Mesendoderm (in vitro differentiated cells): ENCODE measurements around the gene BCAT1.

Source experiments
- DNase-seq: peaks from one replicate; pipeline ENCODE4 v3.0.0; 2013
- H2AK5ac ChIP-seq: 2 replicates; pipeline ENCODE4 v1.6.1; 2013; ENCODE audit warnings: low read length, inconsistent platforms
- H2BK120ac ChIP-seq: 2 replicates; pipeline ENCODE4 v1.6.1; 2013; ENCODE audit warnings: low read depth, mild to moderate bottlenecking, low read length, moderate library complexity, mixed read lengths
- H2BK15ac ChIP-seq: replicated peaks from 2 replicates; pipeline ENCODE4 v1.6.1; 2013; ENCODE audit warnings: low read depth, mild to moderate bottlenecking, moderate library complexity
- H2BK5ac ChIP-seq: 2 replicates; pipeline ENCODE4 v1.6.1; 2013; ENCODE audit warnings: low read length, inconsistent platforms
- H3K18ac ChIP-seq: 2 replicates; pipeline ENCODE4 v1.6.1; 2013; ENCODE audit warnings: mild to moderate bottlenecking, low read length, mixed read lengths
- H3K23ac ChIP-seq: one replicate; pipeline ENCODE4 v1.6.1; 2013; ENCODE audit warnings: low read length
- H3K27ac ChIP-seq: 2 replicates; pipeline ENCODE4 v1.5.1; 2013; ENCODE audit warnings: low read depth, mild to moderate bottlenecking, inconsistent platforms, low read length, moderate library complexity
- H3K27me3 ChIP-seq: 2 replicates; pipeline ENCODE4 v1.6.1; 2013; ENCODE audit warnings: low read length, control low read depth, mild to moderate bottlenecking, inconsistent platforms; ENCODE audit not compliant: insufficient read depth, poor library complexity
- H3K36me3 ChIP-seq: 2 replicates; pipeline ENCODE4 v1.6.1; 2013; ENCODE audit warnings: low read length, inconsistent platforms; ENCODE audit not compliant: control insufficient read depth, insufficient read depth
- H3K4ac ChIP-seq: one replicate; pipeline ENCODE4 v1.6.1; 2013; ENCODE audit warnings: low read depth, mild to moderate bottlenecking, low read length, moderate library complexity
- H3K4me1 ChIP-seq: 2 replicates; pipeline ENCODE4 v1.6.1; 2013; ENCODE audit warnings: low read depth, low read length, inconsistent platforms; ENCODE audit not compliant: control insufficient read depth
- H3K4me2 ChIP-seq: 2 replicates; pipeline ENCODE4 v1.6.1; 2013; ENCODE audit warnings: low read length
- H3K4me3 ChIP-seq: 2 replicates; pipeline ENCODE4 v1.5.1; 2013; ENCODE audit warnings: mild to moderate bottlenecking, low read length
- H3K56ac ChIP-seq: one replicate; pipeline ENCODE4 v1.6.1; 2013; ENCODE audit warnings: low read length
- H3K79me1 ChIP-seq: 2 replicates; pipeline ENCODE4 v1.6.1; 2013; ENCODE audit warnings: low read length, inconsistent platforms
- H3K79me2 ChIP-seq: 2 replicates; pipeline ENCODE4 v1.6.1; 2013; ENCODE audit warnings: mild to moderate bottlenecking, low read length; ENCODE audit not compliant: control insufficient read depth, insufficient read depth
- H3K9ac ChIP-seq: 2 replicates; pipeline ENCODE4 v1.6.1; 2013; ENCODE audit warnings: low read length, inconsistent platforms
- H4K5ac ChIP-seq: one replicate; pipeline ENCODE4 v1.6.1; 2013; ENCODE audit warnings: low read length
- H4K8ac ChIP-seq: one replicate; pipeline ENCODE4 v1.6.1; 2013; ENCODE audit warnings: low read depth, mild to moderate bottlenecking, control low read depth, low read length, moderate library complexity
- WGBS: extraction: QIAGEN DNeasy Blood & Tissue Kit; methylation state at CpG from one replicate; pipeline ENCODE4 v1.1.7; 2013; ENCODE audit warnings: low lambda C conversion rate, missing lambda C conversion rate; ENCODE audit not compliant: insufficient coverage; ENCODE audit errors: extremely low coverage; 5-methylcytosine and 5-hydroxymethylcytosine counted together

Gene BCAT1

GRCh38 chr12:24955389-24955788, 6.5 kb upstream of the BCAT1 start:
- H4K5ac ChIP-seq, result no peak overlapping the region
- no peaks in the 10 kb centered on the region for H3K79me1 ChIP-seq
- H2BK15ac ChIP-seq, result no peak overlapping the region
- H3K36me3 ChIP-seq, result no peaks in the 10 kb centered on the region
- H3K27me3 ChIP-seq, result no peaks in the 10 kb centered on the region
- no peak overlapping the region for H3K9ac ChIP-seq
- no peak overlapping the region for H3K23ac ChIP-seq
- peaks cover 3% of the 10 kb centered on the region for H3K4me1 ChIP-seq
- no peaks in the 10 kb centered on the region for H3K79me2 ChIP-seq
- no peak overlapping the region for H3K18ac ChIP-seq
- no peak overlapping the region for H3K4ac ChIP-seq
- no peak overlapping the region for H3K56ac ChIP-seq
- H3K4me3 ChIP-seq, result no peak overlapping the region
- H3K4me2 ChIP-seq, result no peak overlapping the region
- DNase-seq, result no peak
- no peak overlapping the region for H2BK120ac ChIP-seq
- no peak overlapping the region for H4K8ac ChIP-seq
- H3K27ac ChIP-seq, result no peak overlapping the region
- no CpG with 5 or more reads among the region's 3 CpGs for whole genome bisulfite sequencing
- no peak overlapping the region for H2BK5ac ChIP-seq
- H2AK5ac ChIP-seq, result no peak overlapping the region

GRCh38 chr12:24954261-24954660, 5.4 kb upstream of the BCAT1 start:
- H4K5ac ChIP-seq, result no peak overlapping the region
- no CpG with 5 or more reads among the region's 3 CpGs for WGBS
- no peak overlapping the region for H3K18ac ChIP-seq
- no peak overlapping the region for H2BK5ac ChIP-seq
- H3K23ac ChIP-seq, result no peak overlapping the region
- no peak overlapping the region for H3K4me3 ChIP-seq
- H3K27ac ChIP-seq, result no peak overlapping the region
- no peak overlapping the region for H2BK15ac ChIP-seq
- no peak overlapping the region for H3K4me2 ChIP-seq
- H3K4ac ChIP-seq, result no peak overlapping the region
- H3K79me2 ChIP-seq, result no peaks in the 10 kb centered on the region
- no peak overlapping the region for H3K9ac ChIP-seq
- no peak overlapping the region for H2BK120ac ChIP-seq
- H3K36me3 ChIP-seq, result no peaks in the 10 kb centered on the region
- H3K4me1 ChIP-seq, result peaks cover 3% of the 10 kb centered on the region
- H2AK5ac ChIP-seq, result no peak overlapping the region
- no peak overlapping the region for H4K8ac ChIP-seq
- H3K79me1 ChIP-seq, result no peaks in the 10 kb centered on the region
- no peaks in the 10 kb centered on the region for H3K27me3 ChIP-seq
- H3K56ac ChIP-seq, result no peak overlapping the region
- DNase-seq, result peak; percentile 82

- no peak overlapping the region for H2AK5ac ChIP-seq
- no peak for DNase-seq
- no peak overlapping the region for H3K23ac ChIP-seq
- H3K56ac ChIP-seq, result peak overlapping the region; percentile 43
- H2BK5ac ChIP-seq, result no peak overlapping the region
- WGBS, result no CpG with 5 or more reads among the region's 1 CpG
- H3K4me3 ChIP-seq, result no peak overlapping the region
- H4K5ac ChIP-seq, result no peak overlapping the region
- peaks cover 3% of the 10 kb centered on the region for H3K4me1 ChIP-seq
- H3K79me2 ChIP-seq, result peaks cover 10% of the 10 kb centered on the region
- no peak overlapping the region for H3K9ac ChIP-seq
- no peak overlapping the region for H3K4ac ChIP-seq
- no peak overlapping the region for H3K4me2 ChIP-seq
- H4K8ac ChIP-seq, result no peak overlapping the region
- no peak overlapping the region for H2BK120ac ChIP-seq
- peak overlapping the region; percentile 54 for H3K18ac ChIP-seq
- H2BK15ac ChIP-seq, result no peak overlapping the region
- H3K27me3 ChIP-seq, result no peaks in the 10 kb centered on the region
- no peak overlapping the region for H3K27ac ChIP-seq
- H3K79me1 ChIP-seq, result no peaks in the 10 kb centered on the region
- H3K36me3 ChIP-seq, result no peaks in the 10 kb centered on the region
These were observed 3.5 kb upstream of the BCAT1 start for GRCh38 chr12:24952389-24952788.

- H3K4ac ChIP-seq, result no peak overlapping the region
- no peak overlapping the region for H3K56ac ChIP-seq
- no peaks in the 10 kb centered on the region for H3K27me3 ChIP-seq
- peaks cover 6% of the 10 kb centered on the region for H3K4me1 ChIP-seq
- H2BK5ac ChIP-seq, result no peak overlapping the region
- peak; percentile 27 for DNase-seq
- no CpG with 5 or more reads among the region's 3 CpGs for WGBS
- H3K23ac ChIP-seq, result no peak overlapping the region
- H3K36me3 ChIP-seq, result no peaks in the 10 kb centered on the region
- no peak overlapping the region for H2BK120ac ChIP-seq
- H3K9ac ChIP-seq, result no peak overlapping the region
- H4K5ac ChIP-seq, result no peak overlapping the region
- H3K79me1 ChIP-seq, result no peaks in the 10 kb centered on the region
- H2AK5ac ChIP-seq, result no peak overlapping the region
- H3K4me3 ChIP-seq, result no peak overlapping the region
- H3K79me2 ChIP-seq, result peaks cover 24% of the 10 kb centered on the region
- peak overlapping the region; percentile 15 for H4K8ac ChIP-seq
- H3K4me2 ChIP-seq, result no peak overlapping the region
- no peak overlapping the region for H3K27ac ChIP-seq
- H2BK15ac ChIP-seq, result peak overlapping the region; percentile 98
- H3K18ac ChIP-seq, result no peak overlapping the region
These were observed 1.4 kb upstream of the BCAT1 start for GRCh38 chr12:24950231-24950834.

- peaks cover 5% of the 10 kb centered on the region for H3K4me1 ChIP-seq
- peak overlapping the region; percentile 71 for H4K5ac ChIP-seq
- H2BK120ac ChIP-seq, result peak overlapping the region; percentile 5
- H3K4ac ChIP-seq, result peak overlapping the region; percentile 40
- H3K18ac ChIP-seq, result peak overlapping the region; percentile 21
- no peak overlapping the region for H4K8ac ChIP-seq
- H2BK15ac ChIP-seq, result no peak overlapping the region
- WGBS, result no CpG with 5 or more reads among the region's 14 CpGs
- H3K36me3 ChIP-seq, result no peaks in the 10 kb centered on the region
- peak overlapping the region; percentile 94 for H2BK5ac ChIP-seq
- H3K79me1 ChIP-seq, result no peaks in the 10 kb centered on the region
- peaks cover 36% of the 10 kb centered on the region for H3K79me2 ChIP-seq
- peak; percentile 83 for DNase-seq
- peak overlapping the region; percentile 96 for H3K56ac ChIP-seq
- peak overlapping the region; percentile 93 for H3K9ac ChIP-seq
- H3K23ac ChIP-seq, result peak overlapping the region; percentile 10
- H3K4me3 ChIP-seq, result peak overlapping the region; percentile 62
- H2AK5ac ChIP-seq, result no peak overlapping the region
- H3K27ac ChIP-seq, result peak overlapping the region; percentile 87
- peak overlapping the region; percentile 60 for H3K4me2 ChIP-seq
- no peaks in the 10 kb centered on the region for H3K27me3 ChIP-seq
These were observed 513 bp downstream of the BCAT1 start for GRCh38 chr12:24948420-24948756.
